ENCODE results near the gene BEND7. TPM values are rescaled to one million over a fixed set of nuclear protein-coding genes. Genes with fewer than 3 reads are reported as not detected.

BEND7 gene
- polyA plus RNA-seq, 4 donors, result 15.6 to 39.7 (median 33.9) TPM

DNA sequence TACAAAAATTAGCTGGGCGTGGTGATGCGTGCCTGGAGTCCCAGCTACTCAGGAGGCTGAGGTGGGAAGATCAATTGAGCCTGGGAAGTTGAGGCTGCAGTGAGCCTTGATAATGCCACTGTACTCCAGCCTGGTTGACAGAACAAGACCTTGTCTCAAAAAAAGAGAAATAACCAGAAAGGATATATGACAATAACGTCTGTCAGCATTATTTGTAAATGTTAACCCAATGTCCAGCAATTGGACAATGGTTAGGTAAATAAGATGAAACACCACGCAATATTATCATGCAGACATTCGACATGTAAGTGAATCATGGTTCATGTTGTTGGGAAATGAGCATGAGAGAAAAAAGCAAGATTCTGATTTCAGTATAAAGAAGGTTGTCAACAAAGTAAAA is 136.1 kb downstream of the BEND7 start:
- no peak for DNase-seq (ENCODE audit: low read depth in 4 of 4, low spot score in 3 of 4)

Other genes starting within 250 kb of the BEND7 start
- 10 to 100 TPM; 24.4 to 48.6 (median 30.1) TPM for gene PHYH, start 228.9 kb downstream of the BEND7 start, polyA plus RNA-seq (ENCODE audit: insufficient read length in 4 of 4)
- 100 to 1,000 TPM; 101 to 142 (median 115) TPM for gene SEPHS1, start 180.7 kb downstream of the BEND7 start, polyA plus RNA-seq (ENCODE audit: insufficient read length in 4 of 4)
- 10 to 100 TPM; 24.0 to 30.4 (median 25.4) TPM for gene PRPF18, start 58.0 kb upstream of the BEND7 start, polyA plus RNA-seq (ENCODE audit: insufficient read length in 4 of 4)

Measured in left renal pelvis (tissue), 4 donors.